CD4-positive, alpha-beta memory T cell (primary cell): ENCODE measurements around the gene EDEM1. TPM values are rescaled to one million over a fixed set of nuclear protein-coding genes. Genes with fewer than 3 reads are reported as not detected.
A peak's percentile ranks its signal among the peaks of the same experiment; 100 is the strongest.

ENCODE experiments used
- CTCF ChIA-PET: fragments of 350-600 bp; sonication (Branson Sonifier 250); formaldehyde crosslinking; loops from one replicate; lab custom pipeline; 2021; ENCODE audit warnings: inconsistent platforms; ENCODE audit not compliant: partially characterized antibody; lab: Charles Lee
- POLR2A ChIA-PET: fragments of 350-600 bp; sonication (Branson Sonifier 250); formaldehyde crosslinking; loops from one replicate; lab custom pipeline; 2021; ENCODE audit not compliant: partially characterized antibody; lab: Charles Lee
- DNase-seq, 5 donors: peaks; one replicate each; pipeline versions ENCODE4 v3.0.0 to v3.0.0-alpha.2; 2020 to 2022; ENCODE audit warnings: mixed read lengths in 1 of 5
- H3K27ac ChIP-seq: one replicate; pipeline ENCODE4 v1.7.0; 2013; ENCODE audit warnings: low read depth, low read length
- H3K27me3 ChIP-seq: 2 replicates; pipeline ENCODE4 v1.7.0; 2013; ENCODE audit warnings: mild to moderate bottlenecking, low read length, moderate library complexity; ENCODE audit not compliant: insufficient read depth
- H3K36me3 ChIP-seq: 2 replicates; pipeline ENCODE4 v1.7.0; 2013; ENCODE audit warnings: mild to moderate bottlenecking, low read length, moderate library complexity; ENCODE audit not compliant: insufficient read depth
- H3K4me1 ChIP-seq: 2 replicates; pipeline ENCODE4 v1.7.0; 2013; ENCODE audit warnings: mild to moderate bottlenecking, low read length, moderate library complexity; ENCODE audit not compliant: insufficient read depth
- H3K4me3 ChIP-seq, 2 donors: one replicate each; pipeline ENCODE4 v1.7.0; 2013; ENCODE audit warnings: low read length in 2 of 2, mild to moderate bottlenecking in 1 of 2
- H3K9me3 ChIP-seq, 2 donors: one replicate each; pipeline ENCODE4 v1.7.0; 2013; ENCODE audit warnings: low read length in 2 of 2, control low read depth in 1 of 2; ENCODE audit not compliant: control insufficient read depth in 1 of 2
- H3K27ac Mint-ChIP-seq, 7 donors: one replicate each; pipeline ENCODE4 v1.8.0; 2020 to 2021; ENCODE audit warnings: mixed read lengths in 7 of 7, mild to moderate bottlenecking in 6 of 7, inconsistent platforms in 3 of 7, moderate library complexity in 3 of 7
- H3K27me3 Mint-ChIP-seq, 2 donors: one replicate each; pipeline ENCODE4 v1.8.0; 2020 to 2021; ENCODE audit warnings: mixed read lengths in 2 of 2
- H3K36me3 Mint-ChIP-seq, 2 donors: one replicate each; pipeline ENCODE4 v1.8.0; 2020 to 2021; ENCODE audit warnings: mixed read lengths in 2 of 2, inconsistent platforms in 1 of 2, mild to moderate bottlenecking in 1 of 2
- H3K4me1 Mint-ChIP-seq, 4 donors: one replicate each; pipeline ENCODE4 v1.8.0; 2020 to 2021; ENCODE audit warnings: mixed read lengths in 4 of 4, mild to moderate bottlenecking in 1 of 4
- H3K4me3 Mint-ChIP-seq, 8 donors: one replicate each; pipeline ENCODE4 v1.8.0; 2020 to 2021; ENCODE audit warnings: mixed read lengths in 8 of 8, mild to moderate bottlenecking in 7 of 8, moderate library complexity in 6 of 8, inconsistent platforms in 3 of 8
- H3K9me3 Mint-ChIP-seq, 8 donors: one replicate each; pipeline ENCODE4 v1.8.0; 2020 to 2021; ENCODE audit warnings: mixed read lengths in 8 of 8, mild to moderate bottlenecking in 5 of 8, inconsistent platforms in 3 of 8, moderate library complexity in 1 of 8
- intact Hi-C: fragments of 100-400 bp; cut with micrococcal nuclease; formaldehyde crosslinking; loops from one replicate; pipeline ENCODE4 v1.15.1; 2023
- polyA plus RNA-seq, 2 donors: library from polyadenylated mRNA; unstranded; fragments of 300-500 nt; fragmentation: Illumina TruSeq; gene quantifications; one replicate each; pipeline ENCODE4 v1.2.3, GENCODE V29; 2021
- total RNA-seq, 2 experiments: library from RNA; stranded (reverse); gene quantifications; one replicate each; pipeline ENCODE4 v1.2.3, GENCODE V29; 2021

The EDEM1 gene
- total and polyA plus RNA-seq, 4 experiments from 2014 or later = 42.4 to 153 (median 99.4) TPM

DNA sequence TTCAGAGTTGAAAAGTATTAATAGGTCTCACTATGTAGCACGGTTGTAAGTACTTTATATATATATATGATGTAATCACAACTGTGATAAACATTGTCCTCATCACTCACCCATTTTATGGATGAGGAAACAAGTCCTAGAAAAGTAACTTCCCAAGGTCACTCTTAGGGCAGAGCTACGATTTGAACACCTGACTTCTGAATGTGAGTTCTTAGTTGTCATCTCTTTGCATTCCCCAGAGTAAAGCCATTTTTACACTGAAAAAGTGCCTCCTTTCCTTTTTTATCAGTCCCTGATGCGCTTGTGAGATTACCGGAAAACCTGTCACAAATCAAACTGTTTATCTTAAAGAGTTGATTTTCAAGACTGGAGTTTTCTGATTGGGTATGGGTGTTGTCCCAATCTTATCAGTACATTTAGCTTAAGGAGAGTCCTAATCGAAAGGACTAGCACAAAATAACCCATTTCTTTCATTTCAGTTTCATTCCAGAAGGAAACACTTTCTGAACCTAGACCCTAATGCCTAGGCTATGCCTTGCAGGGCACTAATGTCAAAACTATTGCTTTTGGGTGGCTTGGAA is 2.3 kb upstream of the EDEM1 start:
- peaks cover 24 to 44% (median 30%) of the 10 kb centered on the region in 4 donors for H3K4me1 Mint-ChIP-seq
- no peak overlapping the region for H3K4me3 ChIP-seq
- H3K4me3 Mint-ChIP-seq = no peak overlapping the region
- no peaks in the 10 kb centered on the region for H3K27me3 ChIP-seq
- no peaks in the 10 kb centered on the region for H3K9me3 ChIP-seq
- H3K27me3 Mint-ChIP-seq = no peaks in the 10 kb centered on the region
- H3K36me3 ChIP-seq = peaks cover 2% of the 10 kb centered on the region
- peaks cover 11 to 24% of the 10 kb centered on the region in 2 donors for H3K36me3 Mint-ChIP-seq
- intact Hi-C loops = loop anchor here (5.0 to 10.0 kb wide), 4 partner anchors 48 to 693 kb away; partner anchors contain the start of genes BHLHE40 and ITPR1
- no peak overlapping the region for H3K27ac ChIP-seq
- POLR2A ChIA-PET = interaction anchor here (5.2 to 6.0 kb wide), 2 partner anchors 13 to 62 kb away, joined by 43 to 206 read pairs; partner anchors contain the start of gene ARL8B
- peaks cover 15% of the 10 kb centered on the region for H3K4me1 ChIP-seq
- DNase-seq = no peak
- H3K9me3 Mint-ChIP-seq = peaks cover 0 to 4% (median 0%) of the 10 kb centered on the region in 8 donors
- CTCF ChIA-PET = interaction anchor here (3.2 kb wide), 1 partner anchor 10 kb away, joined by 14 read pairs; no protein-coding TSS in a partner anchor
- H3K27ac Mint-ChIP-seq = peak overlapping the region in 3 of 7 donors; percentile 29 to 98 (median 53)

DNA sequence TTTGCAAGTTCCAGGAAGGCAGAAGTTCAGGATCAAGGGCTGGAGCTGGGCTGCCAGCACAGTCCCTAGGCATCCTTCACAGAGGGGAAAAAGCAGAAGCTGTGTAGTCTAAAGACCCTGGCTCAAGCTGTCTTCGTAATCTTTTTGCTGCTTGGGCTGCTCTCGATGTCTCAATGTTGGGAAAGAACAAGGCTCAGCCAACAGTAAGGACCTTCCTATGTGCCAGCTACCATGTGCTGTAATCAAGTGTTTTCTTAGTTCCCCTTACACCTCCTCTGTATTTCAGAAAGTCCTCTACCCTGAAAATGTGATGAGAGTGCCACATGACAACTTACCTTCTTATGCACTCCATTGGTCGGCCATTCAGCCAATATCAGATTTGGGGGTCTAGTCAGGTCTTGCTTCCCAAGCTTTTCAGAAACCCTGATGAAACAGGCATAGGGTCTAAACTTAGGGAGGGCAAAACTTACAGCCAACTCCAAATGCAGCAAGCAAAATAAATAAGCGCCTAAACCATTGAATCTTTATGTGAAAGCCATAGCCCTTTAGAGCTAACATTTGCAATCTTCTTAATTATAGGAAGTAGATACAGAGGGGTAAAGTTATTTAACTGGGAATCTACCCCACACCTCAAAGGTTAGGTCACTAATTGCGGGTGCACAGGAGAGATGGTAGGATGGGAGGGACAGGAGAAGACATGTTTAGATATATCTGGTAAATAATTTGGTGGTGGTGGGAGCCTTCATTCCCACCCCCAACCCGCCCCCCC is 1.2 kb upstream of the EDEM1 start:
- peaks cover 25 to 46% (median 32%) of the 10 kb centered on the region in 4 donors for H3K4me1 Mint-ChIP-seq
- DNase-seq = no peak
- intact Hi-C loops = loop anchor here (5.0 to 10.0 kb wide), 4 partner anchors 49 to 694 kb away; partner anchors contain the start of genes BHLHE40 and ITPR1

GRCh38 chr3:5186858-5187155 is 700 bp upstream of the EDEM1 start:
- Histone ChIP-seq H3K36me3 (no peaks in the 10 kb centered on the region), H3K27ac (peak overlapping the region; percentile 87), H3K4me3 (peak overlapping the region; percentile 55 to 63), H3K27me3 (no peaks in the 10 kb centered on the region), H3K9me3 (no peaks in the 10 kb centered on the region), H3K4me1 (peaks cover 16% of the 10 kb centered on the region)
- H3K4me1 Mint-ChIP-seq = peaks cover 24 to 46% (median 32%) of the 10 kb centered on the region in 4 donors
- ChIA-PET CTCF (interaction anchor here (1.5 to 3.2 kb wide), 4 partner anchors 9 to 66 kb away, joined by 3 to 14 read pairs (median 6); no protein-coding TSS in a partner anchor), POLR2A (interaction anchor here (0.6 to 6.0 kb wide), 7 partner anchors 11 to 694 kb away, joined by 3 to 206 read pairs (median 4); partner anchors contain the start of genes ARL8B, BHLHE40 and ITPR1)
- H3K4me3 Mint-ChIP-seq = peak overlapping the region; percentile 89 to 95 (median 93)
- H3K27ac Mint-ChIP-seq = peak overlapping the region; percentile 91 to 98 (median 96)
- intact Hi-C loops = loop anchor here (1.0 to 10.0 kb wide), 5 partner anchors 50 to 695 kb away; partner anchors contain the start of genes ARL8B, BHLHE40 and ITPR1
- no peak for DNase-seq
- no peaks in the 10 kb centered on the region for H3K27me3 Mint-ChIP-seq
- peaks cover 0 to 4% (median 0%) of the 10 kb centered on the region in 8 donors for H3K9me3 Mint-ChIP-seq
- peaks cover 11 to 21% of the 10 kb centered on the region in 2 donors for H3K36me3 Mint-ChIP-seq

More for the DNA sequence above, 1.2 kb upstream of the EDEM1 start:
- H3K36me3 Mint-ChIP-seq = peaks cover 11 to 21% of the 10 kb centered on the region in 2 donors
- peak overlapping the region; percentile 39 to 94 (median 90) for H3K4me3 Mint-ChIP-seq
- peaks cover 16% of the 10 kb centered on the region for H3K4me1 ChIP-seq
- H3K27me3 Mint-ChIP-seq = no peaks in the 10 kb centered on the region
- no peaks in the 10 kb centered on the region for H3K9me3 ChIP-seq
- peaks cover 0 to 4% (median 0%) of the 10 kb centered on the region in 8 donors for H3K9me3 Mint-ChIP-seq
- H3K27ac Mint-ChIP-seq = peak overlapping the region; percentile 32 to 98 (median 92)
- peak overlapping the region; percentile 6 for H3K27ac ChIP-seq
- ChIA-PET CTCF (interaction anchor here (0.7 to 3.2 kb wide), 4 partner anchors 9 to 65 kb away, joined by 3 to 14 read pairs (median 6); no protein-coding TSS in a partner anchor), POLR2A (interaction anchor here (0.6 to 6.0 kb wide), 8 partner anchors 12 to 693 kb away, joined by 3 to 206 read pairs (median 4); partner anchors contain the start of genes ARL8B, BHLHE40 and ITPR1)
- H3K36me3 ChIP-seq = no peaks in the 10 kb centered on the region
- no peaks in the 10 kb centered on the region for H3K27me3 ChIP-seq
- H3K4me3 ChIP-seq = no peak overlapping the region

DNA sequence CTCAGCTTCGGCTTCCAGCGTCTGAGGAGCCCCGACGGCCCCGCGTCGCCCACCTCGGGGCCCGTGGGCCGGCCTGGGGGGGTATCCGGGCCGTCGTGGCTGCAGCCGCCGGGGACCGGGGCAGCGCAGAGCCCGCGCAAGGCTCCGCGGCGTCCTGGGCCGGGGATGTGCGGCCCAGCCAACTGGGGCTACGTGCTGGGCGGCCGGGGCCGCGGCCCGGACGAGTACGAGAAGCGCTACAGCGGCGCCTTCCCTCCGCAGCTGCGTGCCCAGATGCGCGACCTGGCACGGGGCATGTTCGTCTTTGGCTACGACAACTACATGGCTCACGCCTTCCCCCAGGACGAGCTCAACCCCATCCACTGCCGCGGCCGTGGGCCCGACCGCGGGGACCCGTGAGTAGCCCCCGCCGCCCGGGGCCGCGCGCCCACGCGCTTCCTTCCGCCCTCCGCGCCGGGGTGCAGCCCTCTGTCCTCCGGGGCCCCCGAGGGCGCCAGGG is 462 bp downstream of the EDEM1 start:
- intact Hi-C loops = loop anchor here (1.0 to 10.0 kb wide), 7 partner anchors 9 to 885 kb away; partner anchors contain the start of genes ARL8B, BHLHE40, ITPR1 and SETMAR
- Mint-ChIP-seq H3K27ac (peak overlapping the region; percentile 87 to 99 (median 98)), H3K27me3 (no peaks in the 10 kb centered on the region), H3K9me3 (peaks cover 0 to 4% (median 0%) of the 10 kb centered on the region in 8 donors), H3K4me1 (peaks cover 31 to 50% (median 37%) of the 10 kb centered on the region in 4 donors), H3K4me3 (peak overlapping the region; percentile 91 to 100 (median 98)), H3K36me3 (peaks cover 10 to 30% of the 10 kb centered on the region in 2 donors)
- H3K27ac ChIP-seq = peak overlapping the region; percentile 87
- POLR2A ChIA-PET = interaction anchor here (0.6 to 6.0 kb wide), 16 partner anchors 10 to 721 kb away, joined by 3 to 206 read pairs (median 4); partner anchors contain the start of genes ARL8B, BHLHE40, ITPR1 and SUMF1
- H3K36me3 ChIP-seq = no peaks in the 10 kb centered on the region
- peak overlapping the region; percentile 80 to 85 for H3K4me3 ChIP-seq
- H3K27me3 ChIP-seq = no peaks in the 10 kb centered on the region
- CTCF ChIA-PET = interaction anchor here (1.3 to 2.3 kb wide), 3 partner anchors 9 to 65 kb away, joined by 3 to 19 read pairs (median 4); partner anchors contain the start of gene ARL8B
- DNase-seq = peak; percentile 55 to 65 (median 59)
- peaks cover 22% of the 10 kb centered on the region for H3K4me1 ChIP-seq
- no peaks in the 10 kb centered on the region for H3K9me3 ChIP-seq

DNA sequence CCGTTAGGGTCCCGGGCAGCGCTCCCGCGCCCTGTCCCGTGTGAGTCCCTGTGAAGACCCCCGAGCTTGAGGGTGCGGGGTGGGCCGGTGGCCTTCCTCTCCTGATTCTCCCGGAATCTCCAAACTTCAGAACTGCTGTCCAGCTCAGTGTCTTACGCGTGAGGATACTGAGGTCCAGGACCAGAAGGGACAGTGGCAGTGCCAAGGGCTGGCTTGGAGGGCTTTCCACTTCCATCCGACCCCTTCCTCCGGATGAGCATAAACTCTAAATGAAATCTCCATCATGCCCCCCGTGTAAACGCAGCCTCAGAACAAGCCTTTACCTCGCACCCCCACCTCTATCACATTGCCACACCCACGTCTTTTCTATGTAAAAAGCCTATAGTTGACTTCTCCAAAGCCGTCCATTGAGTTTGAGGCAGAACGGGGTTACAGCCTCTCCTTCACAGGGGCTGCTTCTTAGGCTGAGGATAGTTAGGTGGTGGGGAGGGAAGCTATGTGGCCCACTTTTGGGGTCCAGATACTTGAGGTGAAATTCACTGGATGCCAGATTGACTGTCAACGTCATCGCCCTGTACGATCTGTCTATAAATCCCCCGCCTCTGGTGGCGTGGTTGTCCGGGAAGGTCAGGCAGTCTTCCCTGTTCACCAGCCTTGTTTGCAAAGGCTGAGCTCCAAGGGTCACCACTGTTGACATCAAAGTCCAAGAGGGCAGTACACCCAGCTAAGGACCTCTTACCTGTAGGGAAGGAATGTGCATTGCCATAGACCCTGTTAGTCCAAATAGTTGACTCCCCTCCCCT is 1.1 kb downstream of the EDEM1 start:
- no peaks in the 10 kb centered on the region for H3K36me3 ChIP-seq
- peak overlapping the region; percentile 91 to 100 (median 98) for H3K4me3 Mint-ChIP-seq
- POLR2A ChIA-PET = interaction anchor here (0.6 to 6.0 kb wide), 19 partner anchors 9 to 722 kb away, joined by 3 to 206 read pairs (median 4); partner anchors contain the start of genes ARL8B, BHLHE40, ITPR1 and SUMF1
- H3K27me3 ChIP-seq = no peaks in the 10 kb centered on the region
- CTCF ChIA-PET = interaction anchor here (1.3 to 2.3 kb wide), 4 partner anchors 9 to 66 kb away, joined by 3 to 19 read pairs (median 6); partner anchors contain the start of gene ARL8B
- H3K27ac ChIP-seq = peak overlapping the region; percentile 87
- DNase-seq = peak; percentile 65 to 84 (median 73)
- no peaks in the 10 kb centered on the region for H3K9me3 ChIP-seq
- H3K4me1 ChIP-seq = peaks cover 29% of the 10 kb centered on the region
- H3K9me3 Mint-ChIP-seq = peaks cover 0 to 4% (median 0%) of the 10 kb centered on the region in 8 donors
- H3K27me3 Mint-ChIP-seq = no peaks in the 10 kb centered on the region
- H3K36me3 Mint-ChIP-seq = peaks cover 12 to 33% of the 10 kb centered on the region in 2 donors
- intact Hi-C loops = loop anchor here (1.0 to 10.0 kb wide), 6 partner anchors 9 to 886 kb away; partner anchors contain the start of genes BHLHE40, ITPR1 and SETMAR
- peak overlapping the region; percentile 98 to 99 (median 99) for H3K27ac Mint-ChIP-seq
- peaks cover 34 to 53% (median 40%) of the 10 kb centered on the region in 4 donors for H3K4me1 Mint-ChIP-seq
- H3K4me3 ChIP-seq = peak overlapping the region; percentile 80 to 85
